ENCODE measurements around the gene ITPK1.
"Not testable (repeated sequence)": the region's sequence is repeated elsewhere in the genome, so short reads cannot be mapped to it uniquely, and the experiment has no call there.

The ITPK1 gene

DNA sequence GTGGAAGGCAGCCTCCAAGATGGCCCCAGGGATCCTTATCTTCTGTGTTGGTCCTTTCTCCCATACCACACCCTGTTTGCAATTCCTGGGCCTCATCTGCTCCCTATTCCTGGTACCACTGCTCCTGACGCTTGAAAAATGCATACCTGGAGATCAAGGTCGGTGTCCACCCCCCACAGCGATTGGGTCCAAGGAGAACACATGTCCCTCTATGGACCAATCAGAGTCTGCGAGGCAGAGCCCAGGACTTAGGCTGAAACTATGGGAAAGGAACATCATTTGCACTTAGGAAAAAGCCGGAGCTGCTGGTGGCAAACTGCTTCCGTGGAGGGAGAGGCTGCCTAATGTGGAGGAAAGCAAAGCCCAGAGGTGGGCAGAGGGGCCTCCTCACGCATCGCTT lies 33.3 kb upstream of the ITPK1 start:
- H3K4me1 ChIP-seq (ENCODE audit: control insufficient read depth in 1 of 2, insufficient read depth in 2 of 2, low read length in 2 of 2), result no peaks in the 10 kb centered on the region
- no peaks in the 10 kb centered on the region for H3K9me3 ChIP-seq (ENCODE audit: control insufficient read depth in 1 of 2, low read length in 2 of 2)
- no peaks in the 10 kb centered on the region for H3K36me3 ChIP-seq (ENCODE audit: control insufficient read depth in 1 of 2, insufficient read depth in 2 of 2, low read length in 2 of 2)
- H3K27ac ChIP-seq (ENCODE audit: low read length), result no peak overlapping the region
- H3K27me3 ChIP-seq (ENCODE audit: low read depth, low read length), result no peaks in the 10 kb centered on the region
- no peak overlapping the region for H3K4me3 ChIP-seq (ENCODE audit: low read depth in 1 of 2, low read length in 2 of 2)

DNA sequence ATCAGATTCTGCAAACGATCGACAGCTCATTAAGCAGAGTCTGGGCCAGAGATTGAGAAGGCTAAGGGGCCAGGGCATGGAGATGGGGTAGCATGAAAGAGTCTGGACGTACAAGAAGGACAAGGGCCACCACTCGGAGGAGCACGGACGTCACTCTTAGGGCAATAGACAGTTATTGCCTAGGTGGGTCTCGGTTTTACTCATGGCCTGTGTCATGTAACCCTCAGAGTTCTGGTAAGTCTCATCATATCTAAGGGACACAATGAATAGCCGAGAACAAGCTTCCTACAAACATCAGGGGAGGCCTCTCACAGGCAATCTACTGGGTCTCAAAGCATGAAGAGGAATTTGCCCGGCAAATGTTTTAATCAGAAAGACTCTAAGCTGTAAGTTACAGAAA lies 30.4 kb upstream of the ITPK1 start:
- no peak overlapping the region for H3K4me3 ChIP-seq (ENCODE audit: low read depth in 1 of 2, low read length in 2 of 2)
- no peak overlapping the region for H3K27ac ChIP-seq (ENCODE audit: low read length)
- H3K4me1 ChIP-seq (ENCODE audit: control insufficient read depth in 1 of 2, insufficient read depth in 2 of 2, low read length in 2 of 2), result no peaks in the 10 kb centered on the region
- H3K36me3 ChIP-seq (ENCODE audit: control insufficient read depth in 1 of 2, insufficient read depth in 2 of 2, low read length in 2 of 2), result no peaks in the 10 kb centered on the region
- H3K9me3 ChIP-seq (ENCODE audit: control insufficient read depth in 1 of 2, low read length in 2 of 2), result no peaks in the 10 kb centered on the region
- H3K27me3 ChIP-seq (ENCODE audit: low read depth, low read length), result no peaks in the 10 kb centered on the region

DNA sequence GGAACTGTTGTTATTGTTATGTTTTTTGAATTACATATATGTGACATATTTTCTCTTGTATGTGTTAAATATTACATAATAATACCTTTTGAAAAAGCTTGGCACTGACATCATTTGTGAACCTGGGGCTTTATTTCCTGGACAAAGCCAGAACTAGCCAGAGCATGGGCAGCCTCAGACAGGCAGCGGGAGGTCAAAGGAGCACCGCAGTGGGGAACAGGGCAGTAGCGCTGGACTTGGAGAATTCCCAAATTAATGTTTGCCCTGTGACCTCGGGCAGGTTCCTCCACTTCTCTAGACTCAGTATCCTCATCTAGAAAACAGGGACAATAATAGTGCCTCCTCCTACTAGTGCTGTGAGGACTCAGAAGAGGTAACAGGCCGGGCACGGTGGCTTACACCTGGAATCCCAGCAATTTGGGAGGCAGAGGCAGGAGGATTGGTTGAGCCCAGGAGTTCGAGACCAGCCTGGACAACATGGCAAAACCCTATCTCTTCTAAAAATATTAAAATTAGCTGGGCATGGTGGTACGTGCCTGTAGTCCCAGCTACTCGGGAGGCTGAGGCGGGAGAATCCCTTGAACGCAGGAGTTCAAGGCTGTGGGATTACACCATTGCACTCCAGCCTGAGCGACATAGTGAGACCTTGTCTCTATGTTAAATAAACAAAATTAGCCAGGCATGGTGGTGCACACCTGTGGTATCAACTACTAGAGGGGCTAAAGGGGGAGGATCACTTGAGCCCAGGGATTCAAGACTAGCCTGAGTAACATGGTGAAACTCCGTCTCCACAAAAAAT lies 27.3 kb upstream of the ITPK1 start:
- H3K27me3 ChIP-seq (ENCODE audit: low read depth, low read length), result no peaks in the 10 kb centered on the region
- H3K36me3 ChIP-seq (ENCODE audit: control insufficient read depth in 1 of 2, insufficient read depth in 2 of 2, low read length in 2 of 2), result no peaks in the 10 kb centered on the region
- no peaks in the 10 kb centered on the region for H3K4me1 ChIP-seq (ENCODE audit: control insufficient read depth in 1 of 2, insufficient read depth in 2 of 2, low read length in 2 of 2)
- no peak overlapping the region for H3K4me3 ChIP-seq (ENCODE audit: low read depth in 1 of 2, low read length in 2 of 2)
- H3K9me3 ChIP-seq (ENCODE audit: control insufficient read depth in 1 of 2, low read length in 2 of 2), result no peaks in the 10 kb centered on the region
- H3K27ac ChIP-seq (ENCODE audit: low read length), result no peak overlapping the region

DNA sequence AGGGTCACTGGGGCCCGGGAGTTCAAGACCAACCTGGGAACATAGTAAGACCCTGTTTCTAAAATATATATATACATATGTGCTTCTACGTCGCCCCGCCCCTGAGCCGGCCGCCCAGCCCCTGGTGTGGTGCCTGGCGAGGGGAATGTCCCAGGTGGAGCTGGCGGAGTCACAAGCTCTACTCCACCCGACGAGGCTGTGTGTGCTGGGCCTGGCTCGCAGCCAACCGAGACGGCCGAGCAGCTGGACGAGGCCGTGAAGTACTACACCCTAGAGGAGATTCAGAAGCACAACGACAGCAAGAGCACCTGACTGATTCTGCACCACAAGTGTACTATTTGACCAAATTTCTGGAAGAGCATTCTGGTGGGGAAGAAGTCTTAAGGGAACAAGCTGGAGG lies 22.1 kb upstream of the ITPK1 start:
- Histone ChIP-seq H3K27ac (ENCODE audit: low read length) (no peak overlapping the region), H3K4me1 (ENCODE audit: control insufficient read depth in 1 of 2, insufficient read depth in 2 of 2, low read length in 2 of 2) (no peaks in the 10 kb centered on the region), H3K9me3 (ENCODE audit: control insufficient read depth in 1 of 2, low read length in 2 of 2) (no peaks in the 10 kb centered on the region), H3K27me3 (ENCODE audit: low read depth, low read length) (no peaks in the 10 kb centered on the region), H3K36me3 (ENCODE audit: control insufficient read depth in 1 of 2, insufficient read depth in 2 of 2, low read length in 2 of 2) (no peaks in the 10 kb centered on the region), H3K4me3 (ENCODE audit: low read depth in 1 of 2, low read length in 2 of 2) (no peak overlapping the region)

DNA sequence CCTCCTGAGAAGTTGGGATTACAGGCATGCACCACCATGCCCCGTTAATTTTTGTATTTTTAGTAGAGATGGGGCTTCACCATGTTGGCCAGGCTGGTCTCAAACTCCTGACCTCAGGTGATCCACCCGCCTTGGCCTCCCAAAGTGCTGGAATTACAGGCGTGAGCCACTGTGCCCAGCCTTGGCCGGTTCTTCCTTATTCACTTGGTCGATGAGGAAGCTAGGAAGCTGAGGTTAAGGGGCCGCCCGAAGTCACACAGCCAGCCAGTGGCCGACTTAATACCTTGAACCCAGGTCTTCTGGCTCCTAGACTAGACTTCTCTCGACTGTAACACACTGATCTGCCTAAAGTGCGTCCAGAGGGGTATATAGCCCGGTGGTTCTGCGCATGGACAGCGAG lies 20.8 kb upstream of the ITPK1 start:
- not testable (repeated sequence) for H3K4me3 ChIP-seq (ENCODE audit: low read depth in 1 of 2, low read length in 2 of 2); H3K4me1 ChIP-seq (ENCODE audit: control insufficient read depth in 1 of 2, insufficient read depth in 2 of 2, low read length in 2 of 2); H3K36me3 ChIP-seq (ENCODE audit: control insufficient read depth in 1 of 2, insufficient read depth in 2 of 2, low read length in 2 of 2); H3K9me3 ChIP-seq (ENCODE audit: control insufficient read depth in 1 of 2, low read length in 2 of 2); H3K27ac ChIP-seq (ENCODE audit: low read length); H3K27me3 ChIP-seq (ENCODE audit: low read depth, low read length)

DNA sequence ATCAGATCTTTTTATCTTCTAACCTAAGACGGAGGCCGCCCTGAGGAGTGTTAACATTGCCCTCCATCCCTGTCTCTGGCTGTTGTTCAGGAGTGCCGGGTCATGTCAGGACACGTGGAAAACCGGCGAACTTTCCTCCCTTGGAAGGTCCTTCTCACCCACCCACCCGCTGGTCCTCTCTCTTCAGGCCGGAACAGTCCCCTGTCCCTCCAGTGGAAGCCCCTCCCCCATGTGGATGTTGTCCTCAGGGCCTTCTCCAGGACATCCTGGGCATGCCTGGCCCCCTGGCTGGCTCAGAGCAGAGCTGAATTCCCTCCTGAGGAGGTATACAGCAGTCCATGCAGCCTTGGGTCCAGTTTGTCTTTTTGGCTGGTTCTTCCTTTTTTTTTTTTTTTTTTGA lies 20.3 kb upstream of the ITPK1 start:
- Histone ChIP-seq H3K27me3 (ENCODE audit: low read depth, low read length) (no peaks in the 10 kb centered on the region), H3K4me1 (ENCODE audit: control insufficient read depth in 1 of 2, insufficient read depth in 2 of 2, low read length in 2 of 2) (no peaks in the 10 kb centered on the region), H3K4me3 (ENCODE audit: low read depth in 1 of 2, low read length in 2 of 2) (no peak overlapping the region), H3K9me3 (ENCODE audit: control insufficient read depth in 1 of 2, low read length in 2 of 2) (no peaks in the 10 kb centered on the region), H3K36me3 (ENCODE audit: control insufficient read depth in 1 of 2, insufficient read depth in 2 of 2, low read length in 2 of 2) (no peaks in the 10 kb centered on the region), H3K27ac (ENCODE audit: low read length) (no peak overlapping the region)

DNA sequence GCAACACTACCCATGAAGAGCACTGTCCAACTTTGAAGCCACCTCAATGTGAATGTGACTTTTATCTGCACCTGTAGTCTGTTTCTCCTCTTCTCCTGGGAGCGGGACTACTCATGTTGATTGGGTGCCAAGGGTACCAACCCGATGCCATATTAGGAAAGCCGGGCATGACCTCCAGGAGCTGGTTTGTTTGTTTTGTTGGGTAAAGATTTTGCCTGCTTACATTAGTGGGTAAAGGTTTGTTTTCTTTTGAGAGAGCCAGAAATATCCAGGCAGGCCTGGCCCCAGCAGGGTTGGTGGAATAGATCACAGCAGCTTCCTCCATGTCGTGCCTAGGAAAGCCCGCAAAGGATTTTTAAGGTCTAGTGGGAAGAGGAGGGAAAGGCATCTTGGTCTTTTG lies 19.7 kb upstream of the ITPK1 start:
- Histone ChIP-seq H3K4me3 (ENCODE audit: low read depth in 1 of 2, low read length in 2 of 2) (no peak overlapping the region), H3K9me3 (ENCODE audit: control insufficient read depth in 1 of 2, low read length in 2 of 2) (no peaks in the 10 kb centered on the region), H3K4me1 (ENCODE audit: control insufficient read depth in 1 of 2, insufficient read depth in 2 of 2, low read length in 2 of 2) (no peaks in the 10 kb centered on the region), H3K27ac (ENCODE audit: low read length) (no peak overlapping the region), H3K27me3 (ENCODE audit: low read depth, low read length) (no peaks in the 10 kb centered on the region), H3K36me3 (ENCODE audit: control insufficient read depth in 1 of 2, insufficient read depth in 2 of 2, low read length in 2 of 2) (no peaks in the 10 kb centered on the region)

DNA sequence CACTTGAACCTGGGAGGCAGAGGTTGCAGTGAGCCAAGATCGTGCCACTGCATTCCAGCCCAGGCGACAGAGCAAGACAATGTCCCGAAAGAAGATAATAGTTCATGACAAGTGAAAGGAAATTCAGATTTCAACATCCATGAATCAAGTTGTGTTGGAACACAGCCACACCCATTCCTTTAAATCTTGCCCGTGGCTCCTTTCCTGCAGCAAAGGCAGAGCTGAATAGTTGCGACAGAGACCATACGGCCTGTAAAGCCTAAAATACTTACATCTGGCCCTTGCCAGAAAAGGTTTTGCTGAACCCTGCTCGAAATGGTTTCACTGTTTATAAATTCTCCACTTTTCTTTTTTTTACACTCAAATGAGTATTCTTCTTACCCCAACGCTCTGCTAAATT lies 17.7 kb upstream of the ITPK1 start:
- H3K36me3 ChIP-seq (ENCODE audit: control insufficient read depth in 1 of 2, insufficient read depth in 2 of 2, low read length in 2 of 2), result no peaks in the 10 kb centered on the region
- H3K4me3 ChIP-seq (ENCODE audit: low read depth in 1 of 2, low read length in 2 of 2), result no peak overlapping the region
- H3K27ac ChIP-seq (ENCODE audit: low read length), result no peak overlapping the region
- no peaks in the 10 kb centered on the region for H3K9me3 ChIP-seq (ENCODE audit: control insufficient read depth in 1 of 2, low read length in 2 of 2)
- no peaks in the 10 kb centered on the region for H3K4me1 ChIP-seq (ENCODE audit: control insufficient read depth in 1 of 2, insufficient read depth in 2 of 2, low read length in 2 of 2)
- no peaks in the 10 kb centered on the region for H3K27me3 ChIP-seq (ENCODE audit: low read depth, low read length)

DNA sequence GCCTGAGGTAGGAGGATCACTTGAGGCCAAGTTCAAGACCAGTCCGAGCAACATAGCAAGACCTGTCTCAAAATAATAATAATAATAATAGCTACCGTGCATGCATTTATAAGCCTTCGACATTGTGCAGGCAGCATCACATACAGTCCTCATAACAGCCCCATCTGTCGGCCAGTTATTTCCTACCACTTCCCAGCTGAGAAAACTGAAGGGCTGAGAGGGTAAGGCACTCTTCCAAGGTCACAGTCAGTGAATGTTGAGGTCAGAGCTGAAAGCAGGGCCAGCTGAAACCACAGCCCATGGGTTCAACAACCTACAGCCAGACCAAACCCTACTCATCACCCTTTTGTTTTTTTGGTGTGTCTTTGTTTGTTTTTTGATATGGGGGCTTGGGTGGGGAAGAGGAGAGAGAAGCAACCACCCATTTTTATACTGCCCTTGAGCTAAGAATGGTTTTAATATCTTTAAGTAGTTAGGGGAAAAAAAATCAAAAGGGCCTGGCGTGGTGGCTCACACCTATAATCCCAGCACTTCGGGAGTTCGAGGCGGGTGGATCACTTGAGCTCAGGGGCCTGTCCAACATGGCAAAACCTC lies 16.8 kb upstream of the ITPK1 start:
- Histone ChIP-seq H3K27ac (ENCODE audit: low read length) (no peak overlapping the region), H3K4me3 (ENCODE audit: low read depth in 1 of 2, low read length in 2 of 2) (no peak overlapping the region), H3K4me1 (ENCODE audit: control insufficient read depth in 1 of 2, insufficient read depth in 2 of 2, low read length in 2 of 2) (no peaks in the 10 kb centered on the region), H3K36me3 (ENCODE audit: control insufficient read depth in 1 of 2, insufficient read depth in 2 of 2, low read length in 2 of 2) (no peaks in the 10 kb centered on the region), H3K27me3 (ENCODE audit: low read depth, low read length) (no peaks in the 10 kb centered on the region), H3K9me3 (ENCODE audit: control insufficient read depth in 1 of 2, low read length in 2 of 2) (no peaks in the 10 kb centered on the region)

DNA sequence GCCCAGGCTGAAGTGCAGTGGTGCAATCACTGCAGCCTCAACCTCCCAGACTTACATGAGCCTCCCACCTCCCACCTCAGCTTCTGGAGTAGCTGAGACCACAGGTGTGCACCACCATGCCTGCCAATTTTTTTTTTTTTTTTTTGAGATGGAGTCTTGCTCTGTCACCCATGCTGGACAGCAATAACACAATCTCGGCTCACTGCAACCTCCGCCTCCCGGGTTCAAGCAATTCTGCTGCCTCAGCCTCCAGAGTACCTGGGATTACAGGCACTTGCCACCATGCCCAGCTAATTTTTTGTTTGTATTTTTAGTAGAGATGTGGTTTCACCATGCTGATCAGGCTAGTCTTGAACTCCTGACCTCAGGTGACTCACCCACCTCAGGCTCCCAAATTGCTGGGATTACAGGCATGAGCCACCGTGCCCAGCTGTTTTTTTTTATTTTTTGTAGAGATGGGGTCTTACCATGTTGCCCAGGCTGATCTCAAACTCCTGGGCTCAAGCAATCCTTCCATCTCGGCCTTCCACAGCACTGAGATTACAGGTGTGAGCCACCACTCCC lies 15.6 kb upstream of the ITPK1 start:
- H3K4me3 ChIP-seq (ENCODE audit: low read depth in 1 of 2, low read length in 2 of 2); H3K9me3 ChIP-seq (ENCODE audit: control insufficient read depth in 1 of 2, low read length in 2 of 2); H3K27ac ChIP-seq (ENCODE audit: low read length); H3K27me3 ChIP-seq (ENCODE audit: low read depth, low read length); H3K36me3 ChIP-seq (ENCODE audit: control insufficient read depth in 1 of 2, insufficient read depth in 2 of 2, low read length in 2 of 2); H3K4me1 ChIP-seq (ENCODE audit: control insufficient read depth in 1 of 2, insufficient read depth in 2 of 2, low read length in 2 of 2): not testable (repeated sequence)

DNA sequence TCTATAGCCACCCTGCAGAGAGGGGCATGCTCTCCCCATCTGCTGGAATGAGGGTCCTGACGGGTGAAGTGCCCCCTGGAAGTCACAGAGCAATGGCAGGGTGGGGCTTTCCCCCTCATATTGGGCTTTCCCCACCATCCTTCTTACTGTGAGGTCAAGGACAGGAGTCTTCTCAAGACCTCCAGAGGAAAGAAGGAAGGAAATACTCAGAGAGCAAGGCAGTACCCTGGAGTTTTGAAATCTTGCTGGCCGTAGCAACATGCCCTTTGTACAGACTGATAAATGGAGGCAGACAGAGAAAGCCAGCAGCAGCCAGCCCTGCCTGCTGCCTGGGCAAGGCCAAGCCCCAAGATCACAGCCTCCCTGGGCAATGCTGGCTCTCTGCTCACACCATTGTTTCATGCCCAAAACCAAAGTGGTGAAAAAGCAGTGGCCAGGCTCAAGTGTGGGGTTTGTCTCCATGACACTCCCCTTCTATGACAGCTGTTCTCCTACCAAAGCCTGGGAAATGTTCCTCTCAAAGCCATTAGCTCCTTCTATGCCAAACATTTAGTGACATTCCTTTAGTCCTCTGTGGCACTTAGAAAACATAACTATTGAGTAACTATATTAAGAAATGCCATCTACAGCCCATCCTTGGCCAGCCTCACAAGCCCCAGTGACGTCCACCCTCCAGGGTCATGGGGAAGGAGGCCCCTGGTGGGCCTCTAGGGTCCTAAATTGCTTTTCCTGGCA lies 13.2 kb upstream of the ITPK1 start:
- Histone ChIP-seq H3K27me3 (ENCODE audit: low read depth, low read length) (no peaks in the 10 kb centered on the region), H3K36me3 (ENCODE audit: control insufficient read depth in 1 of 2, insufficient read depth in 2 of 2, low read length in 2 of 2) (no peaks in the 10 kb centered on the region), H3K27ac (ENCODE audit: low read length) (no peak overlapping the region), H3K4me1 (ENCODE audit: control insufficient read depth in 1 of 2, insufficient read depth in 2 of 2, low read length in 2 of 2) (no peaks in the 10 kb centered on the region), H3K4me3 (ENCODE audit: low read depth in 1 of 2, low read length in 2 of 2) (no peak overlapping the region), H3K9me3 (ENCODE audit: control insufficient read depth in 1 of 2, low read length in 2 of 2) (no peaks in the 10 kb centered on the region)

Data from muscle layer of duodenum (tissue), 2 donors.